Mononuclear cell (primary cell): Measurements from ENCODE around the gene ZNF473. TPM values are rescaled to one million over a fixed set of nuclear protein-coding genes. Genes with fewer than 3 reads are reported as not detected.
"Not testable (repeated sequence)": the region's sequence is repeated elsewhere in the genome, so short reads cannot be mapped to it uniquely, and the experiment has no call there.

Experiments
- H3K27me3 ChIP-seq: 2 replicates; pipeline ENCODE4 v1.6.0; 2011; ENCODE audit warnings: low read length, control low read depth; ENCODE audit not compliant: insufficient read depth
- H3K4me1 ChIP-seq: 2 replicates; pipeline ENCODE4 v1.5.1; 2011; ENCODE audit warnings: mild to moderate bottlenecking, low read length, control low read depth; ENCODE audit not compliant: insufficient read depth
- H3K4me3 ChIP-seq: 2 replicates; pipeline ENCODE4 v1.5.1; 2011; ENCODE audit warnings: mild to moderate bottlenecking, low read length, moderate library complexity
- H3K9me3 ChIP-seq: 2 replicates; pipeline ENCODE4 v1.5.1; 2011; ENCODE audit warnings: low read depth, mild to moderate bottlenecking, control low read depth, low read length
- total RNA-seq: library from RNA; depleted of rRNA; stranded (reverse); fragments of >200 nt; gene quantifications from one replicate; pipeline ENCODE4 v1.2.3, GENCODE V29; 2012

ZNF473 gene
- total RNA-seq, 1 donor, result 2.0 TPM

DNA sequence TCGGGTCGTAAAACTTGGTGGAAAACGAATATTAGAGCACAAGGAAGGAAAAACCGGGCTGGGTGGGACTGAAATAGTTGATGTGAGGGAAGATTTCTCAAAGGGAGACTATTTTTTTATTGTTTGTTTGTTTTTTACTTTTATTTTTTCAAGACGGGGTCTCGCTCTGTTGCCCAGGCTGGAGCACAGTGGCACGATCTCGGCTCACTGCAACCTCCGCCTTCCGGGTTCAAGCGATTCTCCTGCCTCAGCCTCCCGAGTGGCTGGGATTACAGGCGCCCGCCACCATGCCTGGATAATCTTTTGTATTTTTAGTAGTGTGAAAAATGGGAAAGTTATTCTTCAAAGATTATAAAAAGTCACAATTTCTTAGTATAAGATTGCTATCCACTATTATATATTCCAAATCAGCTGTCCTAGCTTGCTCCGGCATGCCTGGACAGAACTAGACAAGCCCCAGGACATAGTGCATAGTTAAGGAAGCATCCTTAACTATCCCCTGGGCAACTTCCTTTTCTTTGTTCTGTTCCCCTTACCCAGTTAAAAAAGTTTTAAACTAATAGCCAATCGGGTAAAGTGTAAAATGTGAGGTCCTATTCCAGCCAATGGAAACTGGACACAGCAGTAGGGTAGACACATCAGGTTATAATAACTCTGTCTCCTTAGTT, 25.6 kb downstream of the ZNF473 start:
- not testable (repeated sequence) for H3K27me3 ChIP-seq, H3K4me3 ChIP-seq, H3K4me1 ChIP-seq
- H3K9me3 ChIP-seq, result peaks cover 21% of the 10 kb centered on the region

- no peaks in the 10 kb centered on the region for H3K4me1 ChIP-seq
- peaks cover 14% of the 10 kb centered on the region for H3K9me3 ChIP-seq
- no peak overlapping the region for H3K4me3 ChIP-seq
- no peaks in the 10 kb centered on the region for H3K27me3 ChIP-seq
These were observed 26.2 kb downstream of the ZNF473 start for GRCh38 chr19:50051964-50052363.

- H3K4me3 ChIP-seq, result no peak overlapping the region
- no peaks in the 10 kb centered on the region for H3K4me1 ChIP-seq
- no peaks in the 10 kb centered on the region for H3K27me3 ChIP-seq
- peaks cover 3% of the 10 kb centered on the region for H3K9me3 ChIP-seq
These were observed 27.3 kb downstream of the ZNF473 start for GRCh38 chr19:50053119-50053518.

- Histone ChIP-seq H3K4me3 (no peak overlapping the region), H3K4me1 (no peaks in the 10 kb centered on the region), H3K27me3 (no peaks in the 10 kb centered on the region), H3K9me3 (peaks cover 22% of the 10 kb centered on the region)
These were observed 32.6 kb downstream of the ZNF473 start for GRCh38 chr19:50058425-50058824.

DNA sequence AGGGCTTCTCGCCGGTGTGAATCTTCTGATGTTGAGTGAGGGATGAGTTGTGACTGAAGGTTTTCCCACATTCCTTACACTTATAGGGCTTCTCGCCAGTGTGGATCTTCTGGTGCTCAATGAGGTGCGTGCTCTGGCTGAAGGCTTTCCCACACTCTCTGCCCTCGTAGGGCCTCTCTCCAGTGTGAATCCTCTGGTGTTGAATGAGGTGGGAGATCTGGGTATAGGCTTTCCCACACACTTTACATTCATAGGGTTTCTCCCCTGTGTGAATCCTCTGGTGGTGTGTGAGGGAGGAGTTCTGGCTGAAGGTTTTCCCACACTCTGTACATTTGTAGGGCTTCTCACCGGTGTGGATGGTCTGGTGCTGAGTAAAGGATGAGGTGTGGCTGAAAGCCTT, 33.2 kb downstream of the ZNF473 start:
- H3K9me3 ChIP-seq, result peaks cover 22% of the 10 kb centered on the region
- H3K4me1 ChIP-seq, result no peaks in the 10 kb centered on the region
- no peak overlapping the region for H3K4me3 ChIP-seq
- H3K27me3 ChIP-seq, result no peaks in the 10 kb centered on the region

GRCh38 chr19:50060107-50060506, 34.3 kb downstream of the ZNF473 start:
- H3K9me3 ChIP-seq, result peaks cover 22% of the 10 kb centered on the region
- H3K4me1 ChIP-seq, result no peaks in the 10 kb centered on the region
- H3K4me3 ChIP-seq, result no peak overlapping the region
- H3K27me3 ChIP-seq, result no peaks in the 10 kb centered on the region

DNA sequence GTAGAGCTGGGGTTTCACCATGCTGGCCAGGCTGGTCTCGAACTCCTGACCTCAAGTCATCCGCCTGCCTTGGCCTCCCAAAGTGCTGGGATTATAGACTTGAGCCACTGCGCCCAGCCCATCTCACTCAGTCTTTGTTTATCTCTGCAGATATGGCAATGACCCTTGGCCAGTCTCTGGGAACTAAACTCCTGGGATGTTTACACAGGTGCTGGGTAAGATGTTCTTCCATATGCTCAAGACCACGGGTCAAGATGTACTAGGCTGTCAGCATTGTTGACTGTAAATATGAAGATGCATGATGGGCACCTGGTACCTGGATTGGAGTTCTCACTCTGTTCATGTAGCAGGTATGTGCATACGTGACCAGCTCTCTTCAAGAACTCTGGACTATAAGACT, 35.8 kb downstream of the ZNF473 start:
- Histone ChIP-seq H3K4me1 (no peaks in the 10 kb centered on the region), H3K27me3 (no peaks in the 10 kb centered on the region), H3K9me3 (peaks cover 22% of the 10 kb centered on the region), H3K4me3 (no peak overlapping the region)

- H3K27me3 ChIP-seq, result no peaks in the 10 kb centered on the region
- no peaks in the 10 kb centered on the region for H3K9me3 ChIP-seq
- H3K4me1 ChIP-seq, result no peaks in the 10 kb centered on the region
- no peak overlapping the region for H3K4me3 ChIP-seq
These were observed 40.1 kb downstream of the ZNF473 start for GRCh38 chr19:50065938-50066337.

- Histone ChIP-seq H3K27me3 (no peaks in the 10 kb centered on the region), H3K9me3 (no peaks in the 10 kb centered on the region), H3K4me3 (no peak overlapping the region), H3K4me1 (no peaks in the 10 kb centered on the region)
These were observed 41.8 kb downstream of the ZNF473 start for GRCh38 chr19:50067575-50067974.

GRCh38 chr19:50068382-50068781, 42.6 kb downstream of the ZNF473 start:
- H3K4me3 ChIP-seq, H3K4me1 ChIP-seq, H3K9me3 ChIP-seq, H3K27me3 ChIP-seq: not testable (repeated sequence)

DNA sequence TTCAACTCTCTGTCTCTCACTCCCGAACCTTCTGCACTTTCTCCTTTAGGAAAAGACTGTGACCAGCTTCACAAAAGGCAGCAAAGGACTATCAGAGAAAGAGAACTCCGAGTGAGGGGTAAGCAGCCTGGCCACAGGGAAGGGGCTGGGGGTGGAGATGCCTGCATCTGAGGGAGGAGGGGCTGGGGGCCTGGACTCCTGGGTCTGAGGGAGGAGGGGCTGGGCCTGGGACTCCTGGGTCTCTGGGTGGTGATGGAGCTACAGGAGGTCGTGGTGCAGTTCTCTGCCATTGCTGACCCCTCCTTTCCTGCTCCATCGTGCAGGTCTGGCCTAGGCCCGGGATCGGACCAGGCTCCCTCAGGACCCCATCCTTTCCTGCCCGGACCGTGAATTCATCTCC, 49.3 kb downstream of the ZNF473 start:
- not testable (repeated sequence) for H3K4me1 ChIP-seq, H3K4me3 ChIP-seq, H3K27me3 ChIP-seq, H3K9me3 ChIP-seq

- not testable (repeated sequence) for H3K4me1 ChIP-seq, H3K4me3 ChIP-seq, H3K9me3 ChIP-seq, H3K27me3 ChIP-seq
These were observed 50.0 kb downstream of the ZNF473 start for GRCh38 chr19:50075644-50076372.

- not testable (repeated sequence) for H3K9me3 ChIP-seq, H3K27me3 ChIP-seq, H3K4me1 ChIP-seq, H3K4me3 ChIP-seq
These were observed 51.0 kb downstream of the ZNF473 start for GRCh38 chr19:50076581-50077355.

DNA sequence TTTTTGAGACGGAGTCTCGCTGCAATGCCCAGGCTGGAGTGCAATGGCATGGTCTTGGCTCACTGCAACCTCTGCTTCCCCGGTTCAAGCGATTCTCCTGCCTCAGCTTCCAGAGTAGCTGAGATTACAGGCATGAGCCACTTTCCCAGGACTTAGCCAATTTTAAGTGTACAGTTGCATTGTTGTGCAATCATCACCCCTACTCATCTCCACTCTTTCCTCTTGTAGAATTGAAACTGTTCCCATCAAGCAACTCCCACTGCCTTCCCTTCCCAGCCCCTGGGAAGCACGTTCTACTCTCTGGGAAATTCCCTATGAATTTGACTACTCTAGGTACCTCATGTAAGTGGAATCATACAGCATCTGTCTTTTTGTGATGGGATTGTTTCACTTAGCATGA, 53.2 kb downstream of the ZNF473 start:
- not testable (repeated sequence) for H3K27me3 ChIP-seq, H3K4me3 ChIP-seq, H3K4me1 ChIP-seq, H3K9me3 ChIP-seq

GRCh38 chr19:50084440-50084839, 58.6 kb downstream of the ZNF473 start:
- H3K27me3 ChIP-seq, H3K9me3 ChIP-seq, H3K4me3 ChIP-seq, H3K4me1 ChIP-seq: not testable (repeated sequence)
